Astrocyte (in vitro differentiated cells and primary cell): ENCODE data around the gene WBP1. TPM values are rescaled to one million over a fixed set of nuclear protein-coding genes. Genes with fewer than 3 reads are reported as not detected.

Experiments used
- DNase-seq: peaks from one replicate; pipeline ENCODE4 v3.0.0-alpha.2; 2010; ENCODE audit warnings: low read depth
- FAIRE-seq: peaks from 2 replicates; lab custom pipeline; 2011; peaks lifted over from hg19 to GRCh38; lab: Jason Lieb, UNC
- H2AFZ ChIP-seq: 2 replicates; pipeline ENCODE4 v1.6.0; 2012; ENCODE audit warnings: low read depth, low read length, inconsistent platforms
- H3K27ac ChIP-seq: 2 replicates; pipeline ENCODE4 v1.5.1; 2011; ENCODE audit warnings: low read depth, low read length, inconsistent platforms
- H3K27me3 ChIP-seq: 2 replicates; pipeline ENCODE4 v1.6.0; 2011; ENCODE audit warnings: low read length, inconsistent platforms; ENCODE audit not compliant: insufficient read depth
- H3K36me3 ChIP-seq: 2 replicates; pipeline ENCODE4 v1.5.1; 2011; ENCODE audit warnings: low read length, inconsistent platforms; ENCODE audit not compliant: insufficient read depth
- H3K4me1 ChIP-seq: 2 replicates; pipeline ENCODE4 v1.5.1; 2011; ENCODE audit warnings: low read length, inconsistent platforms; ENCODE audit not compliant: insufficient read depth
- H3K4me2 ChIP-seq: 2 replicates; pipeline ENCODE4 v1.6.0; 2012; ENCODE audit warnings: low read length, inconsistent platforms
- H3K4me3 ChIP-seq: 2 replicates; pipeline ENCODE4 v1.5.1; 2011; ENCODE audit warnings: low read depth, mild to moderate bottlenecking, low read length, inconsistent platforms; ENCODE audit not compliant: insufficient read depth
- H3K79me2 ChIP-seq: 2 replicates; pipeline ENCODE4 v1.6.0; 2012; ENCODE audit warnings: mild to moderate bottlenecking, low read length, inconsistent platforms; ENCODE audit not compliant: insufficient read depth
- H3K9ac ChIP-seq: 2 replicates; pipeline ENCODE4 v1.6.0; 2012; ENCODE audit warnings: mild to moderate bottlenecking, low read length, inconsistent platforms
- H3K9me3 ChIP-seq: 2 replicates; pipeline ENCODE4 v1.5.1; 2012; ENCODE audit warnings: low read depth, mild to moderate bottlenecking, low read length, inconsistent platforms; ENCODE audit not compliant: insufficient read depth
- H4K20me1 ChIP-seq: 2 replicates; pipeline ENCODE4 v1.6.0; 2012; ENCODE audit warnings: low read length, inconsistent platforms; ENCODE audit not compliant: insufficient read depth
- H3K27ac Mint-ChIP-seq: one replicate; pipeline ENCODE4 v1.8.0; 2021; ENCODE audit warnings: mild to moderate bottlenecking, mixed read lengths; ENCODE audit not compliant: unreplicated experiment
- H3K27me3 Mint-ChIP-seq: one replicate; pipeline ENCODE4 v1.8.0; 2021; ENCODE audit warnings: low read depth, mixed read lengths; ENCODE audit not compliant: unreplicated experiment
- H3K36me3 Mint-ChIP-seq: one replicate; pipeline ENCODE4 v1.8.0; 2021; ENCODE audit warnings: low read depth, mixed read lengths; ENCODE audit not compliant: unreplicated experiment
- H3K4me1 Mint-ChIP-seq: one replicate; pipeline ENCODE4 v1.8.0; 2021; ENCODE audit warnings: low read depth, mixed read lengths; ENCODE audit not compliant: unreplicated experiment
- H3K4me3 Mint-ChIP-seq: one replicate; pipeline ENCODE4 v1.8.0; 2021; ENCODE audit warnings: mild to moderate bottlenecking, moderate library complexity, mixed read lengths; ENCODE audit not compliant: unreplicated experiment
- H3K9me3 Mint-ChIP-seq: one replicate; pipeline ENCODE4 v1.8.0; 2021; ENCODE audit warnings: mild to moderate bottlenecking, mixed read lengths; ENCODE audit not compliant: unreplicated experiment
- EZH2 ChIP-seq: IDR thresholded peaks from 2 replicates; pipeline ENCODE4 v1.6.1; 2012; ENCODE audit warnings: mild to moderate bottlenecking, low read length, inconsistent platforms; ENCODE audit not compliant: insufficient read depth
- total RNA-seq: library from RNA; stranded (reverse); gene quantifications from 2 replicates; pipeline ENCODE4 v1.2.1, GENCODE V29; 2021
- TF ChIP-seq, protein P1 (sequence below): IDR thresholded peaks from 2 replicates; pipeline ENCODE4 v1.5.1; 2011; ENCODE audit warnings: low read depth, mild to moderate bottlenecking, inconsistent platforms, low read length, moderate library complexity; ENCODE audit not compliant: insufficient read depth

The WBP1 gene
- total RNA-seq, 1 donor from 2014 or later: 56.4 TPM

DNA sequence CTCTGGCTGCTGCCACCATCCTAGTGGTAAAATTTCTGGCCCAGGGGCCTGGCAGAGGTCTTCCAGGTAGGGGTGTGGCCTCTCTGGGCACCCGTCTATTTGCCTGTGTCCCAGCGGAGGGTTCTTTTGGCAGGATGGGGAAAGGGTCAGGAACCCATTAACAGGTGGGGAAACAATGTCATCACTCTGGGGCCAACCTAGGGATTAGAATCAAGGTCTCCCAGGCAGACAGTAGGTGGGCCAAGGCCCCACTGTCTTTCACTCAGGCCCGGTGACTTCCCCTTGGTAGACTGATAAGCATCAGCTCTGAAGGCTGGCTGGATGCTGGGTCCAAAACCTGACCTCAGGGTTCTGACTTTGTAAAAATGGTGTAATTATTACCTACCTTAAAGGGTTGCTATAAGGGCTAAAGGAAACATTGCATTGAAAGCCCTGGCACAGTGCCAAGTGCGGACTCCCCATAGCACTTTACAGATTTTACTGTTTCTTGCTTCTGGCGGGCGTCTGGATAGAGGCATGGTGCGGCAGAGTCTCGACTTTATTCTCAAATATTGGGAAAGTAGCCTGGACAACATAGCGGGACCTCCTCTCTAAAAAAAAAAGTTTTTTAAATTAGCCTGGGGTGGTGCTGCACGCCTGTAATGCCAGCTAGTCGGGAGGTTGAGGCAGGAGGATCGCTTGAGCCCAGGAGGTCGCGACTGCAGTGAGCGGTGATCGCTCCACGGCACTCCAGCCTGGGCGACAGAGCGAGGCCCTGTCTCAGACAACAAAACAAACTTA is 38.9 kb downstream of the WBP1 start:
- Histone ChIP-seq H3K4me2 (peak overlapping the region; percentile 85), H3K4me1 (peaks cover 18% of the 10 kb centered on the region), H3K27me3 (peaks cover 42% of the 10 kb centered on the region), H3K27ac (no peak overlapping the region), H2AFZ (no peak overlapping the region), H3K79me2 (no peaks in the 10 kb centered on the region), H3K9ac (no peak overlapping the region), H3K9me3 (no peaks in the 10 kb centered on the region), H4K20me1 (no peaks in the 10 kb centered on the region), H3K4me3 (no peak overlapping the region), H3K36me3 (no peaks in the 10 kb centered on the region)
- Mint-ChIP-seq H3K27me3 (peaks cover 62% of the 10 kb centered on the region), H3K27ac (peak overlapping the region; percentile 66), H3K36me3 (peaks cover 15% of the 10 kb centered on the region), H3K4me1 (peaks cover 14% of the 10 kb centered on the region), H3K4me3 (peak overlapping the region; percentile 34), H3K9me3 (no peaks in the 10 kb centered on the region)
- TF ChIP-seq, protein P1, sequence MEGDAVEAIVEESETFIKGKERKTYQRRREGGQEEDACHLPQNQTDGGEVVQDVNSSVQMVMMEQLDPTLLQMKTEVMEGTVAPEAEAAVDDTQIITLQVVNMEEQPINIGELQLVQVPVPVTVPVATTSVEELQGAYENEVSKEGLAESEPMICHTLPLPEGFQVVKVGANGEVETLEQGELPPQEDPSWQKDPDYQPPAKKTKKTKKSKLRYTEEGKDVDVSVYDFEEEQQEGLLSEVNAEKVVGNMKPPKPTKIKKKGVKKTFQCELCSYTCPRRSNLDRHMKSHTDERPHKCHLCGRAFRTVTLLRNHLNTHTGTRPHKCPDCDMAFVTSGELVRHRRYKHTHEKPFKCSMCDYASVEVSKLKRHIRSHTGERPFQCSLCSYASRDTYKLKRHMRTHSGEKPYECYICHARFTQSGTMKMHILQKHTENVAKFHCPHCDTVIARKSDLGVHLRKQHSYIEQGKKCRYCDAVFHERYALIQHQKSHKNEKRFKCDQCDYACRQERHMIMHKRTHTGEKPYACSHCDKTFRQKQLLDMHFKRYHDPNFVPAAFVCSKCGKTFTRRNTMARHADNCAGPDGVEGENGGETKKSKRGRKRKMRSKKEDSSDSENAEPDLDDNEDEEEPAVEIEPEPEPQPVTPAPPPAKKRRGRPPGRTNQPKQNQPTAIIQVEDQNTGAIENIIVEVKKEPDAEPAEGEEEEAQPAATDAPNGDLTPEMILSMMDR: no peak
- no peak for TF ChIP-seq EZH2
- no peak for DNase-seq
- FAIRE-seq: no peak

DNA sequence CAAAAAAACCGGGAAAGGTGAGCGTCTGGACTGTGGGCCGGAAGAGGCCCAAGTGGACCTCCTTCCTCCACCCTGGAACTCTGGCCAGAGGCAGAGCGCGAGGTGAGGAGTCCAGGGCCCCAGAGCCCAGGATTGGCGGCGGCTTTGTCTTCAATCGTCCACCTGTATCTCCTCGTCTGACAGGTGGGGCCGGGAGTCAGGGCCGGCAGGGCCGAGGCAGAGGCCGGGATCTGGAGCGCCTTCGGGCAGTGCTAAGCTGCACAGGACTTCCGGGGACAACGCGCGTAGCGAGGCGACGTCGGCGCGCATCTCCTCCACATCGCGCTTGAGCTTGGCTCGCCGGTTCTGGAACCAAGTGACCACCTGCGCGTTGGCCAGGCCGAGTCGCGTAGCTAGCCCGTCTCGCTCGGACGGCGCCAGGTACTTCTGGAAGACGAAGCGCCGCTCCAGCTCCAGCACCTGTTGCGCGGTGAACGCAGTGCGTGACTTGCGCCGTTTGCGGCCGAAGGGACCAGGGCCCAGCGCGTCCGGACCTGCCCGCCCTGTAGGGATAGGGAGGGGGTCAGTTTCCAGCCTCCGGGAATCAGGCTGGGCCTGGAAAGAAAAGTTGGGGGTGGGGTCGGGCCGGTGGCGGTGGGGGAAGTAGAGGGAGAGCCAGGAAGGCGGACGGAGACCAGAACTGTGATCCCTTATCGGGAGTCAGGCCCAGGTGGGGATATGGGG is 39.7 kb downstream of the WBP1 start:
- H3K36me3 Mint-ChIP-seq: peaks cover 10% of the 10 kb centered on the region
- H3K4me1 ChIP-seq: peaks cover 25% of the 10 kb centered on the region
- H3K4me1 Mint-ChIP-seq: peaks cover 14% of the 10 kb centered on the region
- H3K9me3 ChIP-seq: no peaks in the 10 kb centered on the region
- H3K9ac ChIP-seq: no peak overlapping the region
- peak; percentile 49 for TF ChIP-seq EZH2
- TF ChIP-seq, protein P1: no peak
- no peaks in the 10 kb centered on the region for H3K79me2 ChIP-seq
- DNase-seq: no peak
- peak overlapping the region; percentile 36 for H3K4me3 ChIP-seq
- no peaks in the 10 kb centered on the region for H4K20me1 ChIP-seq
- no peak overlapping the region for H3K27ac ChIP-seq
- H3K27ac Mint-ChIP-seq: peak overlapping the region; percentile 66
- H3K9me3 Mint-ChIP-seq: no peaks in the 10 kb centered on the region
- H3K36me3 ChIP-seq: no peaks in the 10 kb centered on the region
- H3K27me3 Mint-ChIP-seq: peaks cover 66% of the 10 kb centered on the region
- FAIRE-seq: no peak
- peak overlapping the region; percentile 81 for H3K4me3 Mint-ChIP-seq
- H3K27me3 ChIP-seq: peaks cover 42% of the 10 kb centered on the region
- peak overlapping the region; percentile 85 for H3K4me2 ChIP-seq
- peak overlapping the region; percentile 53 for H2AFZ ChIP-seq
